GM18526 (cell line): ENCODE results near the gene EGR4.

Experiments
- POLR2A ChIP-seq: IDR thresholded peaks from 3 replicates; pipeline ENCODE4 v1.6.1; 2011; ENCODE audit not compliant: insufficient read length; ENCODE audit errors: extremely low read depth

EGR4 gene

GRCh38 chr2:73292906-73293533 lies 328 bp downstream of the EGR4 start:
- no peak for TF ChIP-seq POLR2A

- TF ChIP-seq POLR2A: no peak
Observed at GRCh38 chr2:73292316-73292905, 937 bp downstream of the EGR4 start.

DNA sequence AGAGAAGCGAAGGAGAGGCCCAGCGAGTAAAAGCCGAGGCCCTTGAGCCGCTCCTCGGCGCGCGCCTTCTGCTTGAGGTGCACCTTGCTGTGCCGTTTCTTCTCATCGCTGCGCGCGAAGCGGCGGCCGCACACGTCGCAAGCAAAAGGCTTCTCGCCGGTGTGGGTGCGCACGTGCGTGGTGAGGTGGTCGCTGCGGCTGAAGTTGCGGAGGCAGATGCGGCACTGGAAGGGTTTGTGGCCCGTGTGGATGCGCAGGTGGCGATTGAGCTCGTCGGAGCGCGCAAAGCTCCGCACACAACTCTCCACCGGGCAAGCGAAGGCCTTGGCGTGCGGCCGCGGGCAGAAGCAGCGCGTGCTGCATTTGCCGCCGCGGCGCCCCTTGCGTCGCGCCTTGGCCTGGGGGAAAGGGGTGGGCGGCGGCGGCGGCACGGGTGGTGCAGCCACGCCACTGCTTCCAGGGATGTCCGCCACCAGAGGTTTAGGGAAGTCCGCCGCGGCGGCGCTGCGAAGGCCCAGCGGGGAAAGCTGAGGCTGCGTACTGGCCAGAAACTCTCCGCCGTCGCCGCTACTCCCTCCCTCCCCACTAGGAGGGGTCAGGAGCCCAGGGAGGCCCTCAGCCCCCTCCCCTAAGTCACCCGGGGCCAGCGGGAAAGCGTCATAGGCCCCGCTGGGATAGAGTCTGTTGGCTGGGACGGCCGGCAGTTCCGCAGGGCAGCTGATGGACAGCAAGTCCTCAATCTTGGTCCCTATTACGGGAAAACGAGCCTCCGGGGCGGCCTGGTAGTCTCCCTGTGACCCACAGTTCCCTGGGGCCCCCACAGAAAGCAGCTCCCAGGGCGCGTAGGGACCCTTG lies 1.7 kb downstream of the EGR4 start:
- no peak for TF ChIP-seq POLR2A

DNA sequence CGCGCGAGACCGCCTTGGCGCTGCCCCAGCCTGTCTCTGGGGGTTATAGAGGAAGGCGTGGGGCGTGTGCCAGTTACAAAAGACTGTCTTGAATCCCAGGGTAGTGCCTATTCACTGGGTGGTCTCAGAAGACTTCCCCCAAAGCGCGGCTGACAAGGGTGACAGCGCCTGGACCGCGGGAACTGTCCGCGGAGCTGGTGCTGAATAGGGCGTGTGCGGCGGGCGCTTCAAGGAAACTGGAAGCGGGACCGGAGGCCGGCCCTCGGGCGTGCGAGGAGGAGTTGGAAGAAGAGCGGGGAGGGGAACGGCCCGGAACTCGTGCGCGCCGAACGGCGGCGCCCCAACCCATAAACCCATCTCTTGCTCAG lies 2.3 kb downstream of the EGR4 start:
- TF ChIP-seq POLR2A: no peak

- TF ChIP-seq POLR2A: no peak
Observed at GRCh38 chr2:73290049-73290839, 3.1 kb downstream of the EGR4 start.

DNA sequence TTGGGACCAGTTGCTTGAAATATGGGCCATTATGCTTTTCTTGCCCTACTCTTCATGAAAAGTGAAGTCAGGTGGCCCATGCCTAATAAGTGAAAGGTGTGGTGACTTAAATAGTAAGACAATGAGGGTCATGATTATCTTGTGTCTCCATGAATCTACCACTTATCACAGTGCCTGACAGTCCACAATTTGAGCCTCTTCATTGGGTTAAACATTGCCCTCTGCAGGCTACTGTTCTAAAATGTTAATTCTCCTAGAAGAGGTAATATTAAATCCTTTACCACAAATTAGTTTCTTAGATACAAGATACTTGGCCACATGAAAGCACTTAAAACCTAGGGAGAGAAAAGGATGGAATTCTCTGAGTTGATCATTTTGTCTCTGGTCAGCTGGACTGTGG lies 4.0 kb downstream of the EGR4 start:
- no peak for TF ChIP-seq POLR2A

GRCh38 chr2:73286134-73286655 lies 7.2 kb downstream of the EGR4 start:
- no peak for TF ChIP-seq POLR2A

DNA sequence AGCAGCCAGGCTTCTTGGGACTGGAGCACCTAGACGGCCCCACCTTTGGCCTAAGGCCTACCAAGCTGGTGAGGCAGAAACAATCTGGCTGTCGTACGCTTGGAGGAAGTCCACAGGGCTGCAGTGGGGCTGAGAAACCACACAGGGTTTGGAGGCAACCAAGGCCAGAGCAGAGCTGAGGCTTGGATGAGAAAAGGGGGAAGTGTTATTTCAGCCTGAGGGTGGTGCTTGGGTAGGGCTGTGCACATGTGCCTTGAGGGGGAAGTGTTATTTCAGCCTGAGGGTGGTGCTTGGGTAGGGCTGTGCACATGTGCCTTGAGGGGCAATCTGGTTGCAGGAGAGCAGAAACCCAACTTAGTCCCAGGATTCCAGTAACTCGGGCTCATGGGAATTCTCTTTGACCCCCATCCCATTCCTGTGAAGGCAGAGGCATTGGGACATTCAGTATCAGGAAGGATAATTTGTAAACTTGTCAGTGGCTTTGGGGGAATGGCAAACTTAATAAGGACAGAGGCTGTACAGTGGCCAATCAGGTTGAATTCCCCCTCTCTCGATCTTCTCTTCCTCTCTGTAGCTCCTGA lies 8.1 kb downstream of the EGR4 start:
- no peak for TF ChIP-seq POLR2A

DNA sequence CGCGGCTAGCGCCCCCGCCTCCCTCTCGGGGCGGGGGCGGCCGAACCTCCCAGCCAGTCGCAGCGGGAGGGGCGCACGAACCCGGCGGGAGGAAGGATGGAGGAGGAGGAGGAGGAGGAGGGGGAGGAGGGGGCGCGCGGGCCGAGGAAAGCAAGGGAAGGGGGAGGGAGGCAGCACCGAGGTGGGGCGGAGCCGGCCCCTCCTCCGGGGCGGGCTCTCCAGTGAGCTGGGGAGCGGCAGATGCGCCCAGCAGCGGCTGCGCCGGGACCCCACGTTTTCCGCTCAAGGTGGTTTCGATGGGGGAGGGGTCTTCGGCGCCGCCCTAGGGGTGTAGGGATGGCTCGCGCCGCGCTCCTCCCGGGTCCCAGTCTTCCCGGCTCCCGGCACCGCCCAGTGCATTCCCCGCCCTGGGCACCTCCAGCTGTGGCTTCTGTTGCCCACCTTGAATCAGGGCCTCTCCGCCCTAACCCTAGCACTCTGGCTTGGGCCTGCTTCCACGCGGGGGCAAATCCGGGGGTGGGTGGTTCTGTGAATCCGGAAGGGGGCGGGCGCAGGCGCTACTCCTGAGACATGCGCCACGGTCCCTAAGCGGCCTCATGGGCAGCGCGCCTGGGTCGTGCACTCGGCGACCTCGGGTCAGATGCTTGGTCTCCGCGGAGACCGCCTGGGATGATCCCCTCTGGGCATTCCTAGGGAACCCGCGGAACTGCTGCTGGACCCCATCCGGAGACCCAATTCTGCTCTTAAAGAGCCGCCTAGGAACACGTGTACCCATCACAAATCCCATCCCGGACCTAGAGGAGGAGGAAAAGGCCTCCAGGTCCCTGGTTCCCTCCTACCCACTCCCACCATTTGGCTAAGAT lies 8.8 kb downstream of the EGR4 start, which contains the start of gene FBXO41:
TSS of gene FBXO41 (minus strand) at position 183 of the 863 bp plus-strand sequence. CDS start 14,848 bp downstream, outside the sequence.
- peak; percentile 64 for TF ChIP-seq POLR2A

- TF ChIP-seq POLR2A: no peak
Observed at GRCh38 chr2:73283545-73284295, 9.6 kb downstream of the EGR4 start.

DNA sequence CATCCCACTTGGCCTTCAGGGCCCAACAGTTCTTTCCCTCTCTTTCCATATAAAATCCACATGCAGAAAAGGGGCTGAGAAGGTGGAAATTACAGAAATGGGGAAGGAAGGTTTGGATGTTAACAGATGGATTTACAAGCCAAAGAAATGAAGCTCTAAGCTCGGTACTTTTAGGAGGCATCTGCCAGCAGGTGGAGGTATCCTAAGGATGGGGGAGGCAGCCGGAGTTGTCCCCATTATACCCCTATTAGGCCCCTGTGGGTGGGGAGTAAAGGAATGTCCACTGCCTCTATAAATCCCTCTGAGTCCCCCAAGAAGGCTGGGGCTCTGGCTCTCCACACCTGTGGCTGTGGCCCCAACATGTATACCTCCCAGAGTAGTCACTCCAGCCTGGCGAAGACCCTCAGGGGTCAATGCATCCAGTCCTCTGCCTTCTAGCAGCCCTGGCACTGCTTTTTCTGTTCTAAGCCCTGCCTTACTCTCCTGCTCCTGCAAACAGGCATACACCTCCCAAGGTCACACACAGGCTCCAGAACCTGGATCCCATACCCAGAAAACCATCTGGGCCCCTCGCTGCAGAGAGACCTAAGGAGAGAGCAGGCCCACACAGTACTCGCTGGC lies 10.3 kb downstream of the EGR4 start:
- no peak for TF ChIP-seq POLR2A

DNA sequence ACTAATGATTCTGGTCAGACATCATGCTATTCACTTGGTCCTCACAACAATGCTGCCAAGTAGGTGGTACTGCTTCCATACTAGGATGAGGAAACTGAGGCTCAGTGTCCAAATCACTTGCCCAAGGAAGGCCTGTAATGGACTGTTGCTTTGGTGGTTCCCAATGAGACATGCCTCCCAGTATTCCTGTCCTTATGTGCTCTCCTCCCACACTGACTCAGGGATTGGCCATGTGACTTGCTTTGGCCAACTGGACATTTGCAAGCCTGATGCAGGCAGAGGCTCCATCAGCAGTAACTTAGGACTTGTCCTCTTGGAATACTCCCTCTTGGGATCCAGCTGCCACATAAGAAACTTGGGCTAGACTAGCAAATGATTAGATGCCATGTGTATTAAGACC lies 12.1 kb downstream of the EGR4 start:
- TF ChIP-seq POLR2A: no peak

DNA sequence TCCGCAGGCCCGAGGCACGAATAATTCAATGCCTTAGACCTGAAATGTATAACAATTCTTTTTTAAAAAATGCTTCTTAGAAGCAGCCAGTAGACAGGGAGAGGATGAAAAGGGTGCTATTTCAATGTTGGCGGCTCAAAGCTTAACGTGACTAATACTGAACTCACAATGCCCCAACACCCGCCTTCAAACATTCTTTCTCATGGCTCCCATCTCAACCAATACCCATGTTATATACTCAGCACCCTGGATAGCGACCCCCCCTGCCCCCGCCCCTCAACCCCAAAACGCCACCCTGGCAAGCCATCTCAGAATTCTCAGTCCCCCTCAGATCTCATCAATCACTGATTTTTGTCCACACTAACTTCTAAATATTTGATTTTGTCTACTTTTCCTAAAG lies 13.5 kb downstream of the EGR4 start:
- TF ChIP-seq POLR2A: no peak
